GM21526 (cell line): ENCODE data around the gene TST.
A peak's percentile ranks its signal among the peaks of the same experiment; 100 is the strongest.
"Not testable (repeated sequence)": the region's sequence is repeated elsewhere in the genome, so short reads cannot be mapped to it uniquely, and the experiment has no call there.

ENCODE experiments used
- ATAC-seq: cut with Tn5 transposase; IDR thresholded peaks from one replicate; pipeline ENCODE4 v1.9.1; 2021; ENCODE audit warnings: moderate library complexity; ENCODE audit not compliant: unreplicated experiment, low FRiP score

TST gene

DNA sequence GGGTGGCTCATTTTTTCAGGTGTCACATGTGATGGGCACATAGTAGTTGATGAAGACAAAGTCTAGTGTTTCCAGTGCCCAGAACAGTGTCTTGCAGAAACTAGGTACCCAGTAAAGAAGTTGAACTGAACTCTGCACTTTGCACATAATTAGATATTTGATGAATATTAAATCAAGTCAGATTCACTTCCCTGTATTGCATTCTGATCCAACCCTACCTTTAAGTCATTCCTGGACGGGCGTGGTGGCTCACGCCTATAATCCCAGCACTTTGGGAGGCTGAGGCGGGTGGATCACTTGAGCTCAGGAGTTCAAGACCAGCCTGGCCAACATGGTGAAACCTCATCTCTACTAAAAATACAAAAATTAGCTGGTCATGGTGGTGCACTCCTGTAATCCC is 30.2 kb downstream of the TST start:
- ATAC-seq: not testable (repeated sequence)

DNA sequence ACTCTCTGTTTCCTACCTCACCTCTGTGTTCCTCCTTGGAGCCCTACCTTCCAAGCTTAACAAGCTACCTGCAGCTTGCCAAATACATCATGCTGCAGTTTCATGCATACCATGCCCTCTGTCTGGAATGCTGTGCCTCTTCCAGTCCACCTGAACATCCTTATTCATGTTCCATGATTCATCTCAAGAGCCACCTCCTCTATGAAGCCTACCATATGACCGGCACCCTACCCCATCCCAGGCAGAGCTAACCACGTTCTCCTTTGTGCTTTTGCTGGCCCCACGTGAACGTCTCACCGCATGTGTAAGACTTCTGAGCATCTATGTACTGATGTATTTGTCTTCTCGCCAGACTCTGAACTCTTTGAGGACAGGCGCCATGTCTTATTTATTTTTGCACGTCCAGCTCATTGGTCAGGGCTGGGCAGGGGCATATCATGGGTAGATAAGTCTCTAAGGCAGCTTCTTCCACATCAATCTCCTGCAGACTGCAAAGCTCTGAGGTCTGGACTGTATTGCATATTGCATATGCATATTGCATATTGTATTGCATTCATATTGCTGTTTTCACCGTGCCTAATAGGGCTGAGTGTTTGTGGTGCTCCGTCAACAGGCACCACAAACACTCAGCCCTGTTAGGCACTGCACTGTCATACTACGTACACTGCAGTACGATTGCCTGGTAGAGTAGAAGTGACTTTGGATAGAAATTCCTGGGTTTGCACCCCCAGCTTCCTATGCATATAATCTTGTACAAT is 31.0 kb downstream of the TST start:
- no peak for ATAC-seq

DNA sequence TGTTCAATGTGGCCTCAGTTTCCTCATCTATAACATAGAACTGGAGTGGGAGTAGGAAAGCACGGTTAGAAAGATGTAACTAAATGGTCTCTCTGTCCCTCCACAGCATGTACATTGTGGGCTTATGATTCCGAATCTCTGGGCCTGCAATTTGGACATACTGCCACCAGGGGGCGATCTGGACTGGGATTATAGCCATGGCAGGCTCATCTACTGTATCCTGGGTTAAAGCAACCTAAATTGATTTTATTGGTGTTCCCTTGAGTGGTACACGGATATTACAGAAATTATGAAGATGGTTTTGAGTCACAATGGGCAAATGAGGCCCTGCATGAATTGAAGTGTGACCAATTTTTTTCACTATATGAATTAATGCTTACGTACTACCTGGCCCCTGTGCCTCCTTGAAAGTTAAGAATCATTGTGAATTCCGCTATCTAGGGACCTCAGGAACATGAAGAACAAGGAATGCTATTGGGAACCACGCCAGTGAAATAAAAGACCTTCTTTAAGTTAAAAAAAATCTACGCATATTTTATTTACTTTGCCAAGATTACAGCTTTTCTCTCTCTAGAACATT is 32.9 kb downstream of the TST start:
- no peak for ATAC-seq

- no peak for ATAC-seq
Observed at GRCh38 chr22:36985211-36985889, 33.9 kb downstream of the TST start.

DNA sequence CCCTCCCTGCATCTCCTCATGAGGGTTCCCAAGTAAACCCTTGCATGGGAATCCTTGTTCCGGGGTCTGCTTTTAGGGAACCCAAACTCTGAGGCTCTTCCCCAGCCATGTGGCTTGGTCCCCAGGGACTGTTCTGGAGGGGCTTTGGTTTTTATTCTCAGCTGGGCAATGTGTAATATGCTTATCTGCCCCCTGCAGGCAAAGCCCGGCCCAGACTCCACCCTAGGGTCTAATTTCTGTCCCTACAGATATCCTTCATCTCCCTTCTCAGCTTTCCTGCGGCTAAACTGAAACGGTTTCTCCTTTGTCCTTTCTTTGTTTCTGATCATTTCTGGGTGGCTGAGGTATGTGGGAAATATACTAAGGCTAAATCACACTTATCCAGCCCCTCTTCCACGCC is 37.1 kb downstream of the TST start:
- ATAC-seq: no peak

DNA sequence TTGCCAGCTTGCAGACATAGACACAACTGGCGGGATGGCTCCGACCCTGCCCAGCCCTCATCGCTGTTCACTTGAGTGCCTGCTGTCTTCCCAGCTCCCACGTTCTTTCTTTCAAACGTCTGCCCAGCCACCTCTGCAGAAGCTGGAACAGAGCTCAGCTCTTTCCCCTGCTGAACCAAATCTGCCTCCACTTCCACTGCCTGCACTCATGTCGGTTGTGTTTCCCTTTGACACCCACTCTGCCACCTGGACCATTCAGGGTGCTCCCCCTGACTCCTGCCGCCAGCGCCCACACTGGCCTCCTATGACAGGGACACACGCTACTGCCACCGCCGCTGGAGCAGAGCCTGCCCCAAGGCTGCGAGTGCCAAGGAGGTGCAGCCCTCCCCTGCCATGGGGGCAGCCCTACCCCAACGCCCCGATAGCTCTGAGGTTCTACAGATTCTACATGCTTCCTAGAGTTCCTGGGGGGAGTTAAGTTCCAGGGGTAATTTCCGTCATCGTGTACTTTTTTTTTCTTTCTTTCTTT is 37.9 kb downstream of the TST start:
- no peak for ATAC-seq

GRCh38 chr22:36979016-36979910 is 40.0 kb downstream of the TST start:
- ATAC-seq: no peak

DNA sequence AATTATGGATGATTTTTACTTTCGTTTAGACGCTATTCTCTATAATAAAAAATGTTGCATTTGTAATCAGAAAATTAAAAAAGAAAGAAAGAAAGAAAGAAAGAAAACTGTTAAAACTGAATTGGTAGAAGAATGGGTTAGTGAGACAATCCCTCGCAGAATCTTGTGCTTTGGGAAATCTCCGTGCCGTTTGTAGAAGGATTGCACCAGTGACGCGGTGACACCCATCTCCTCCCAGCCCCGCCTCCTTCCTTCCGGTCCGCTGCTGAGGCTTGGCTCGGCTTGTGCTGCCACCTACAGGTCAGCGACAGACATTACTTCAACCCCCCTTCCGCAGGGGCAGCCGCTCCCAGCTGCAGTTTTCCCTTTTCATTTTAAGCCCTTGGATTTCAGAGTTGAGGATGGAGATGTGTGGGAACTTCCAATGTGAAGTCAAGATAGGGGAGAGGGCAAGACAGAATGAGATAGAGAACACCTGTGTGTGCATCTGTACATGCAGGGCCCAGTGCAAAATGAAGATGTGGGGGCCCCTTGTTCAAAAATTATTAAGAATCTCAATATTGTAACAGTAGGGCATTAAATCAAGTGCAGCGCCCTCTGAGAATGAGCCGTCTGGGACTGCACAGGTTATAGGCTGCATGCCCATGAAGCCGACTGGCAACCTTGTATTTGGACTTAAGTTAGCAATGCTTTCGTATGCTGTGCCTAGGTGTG is 41.1 kb downstream of the TST start:
- peak; percentile 68 for ATAC-seq

- ATAC-seq: no peak
Observed at GRCh38 chr22:36977401-36977861, 41.8 kb downstream of the TST start.

- ATAC-seq: no peak
Observed at GRCh38 chr22:36976606-36977005, 42.6 kb downstream of the TST start.

- no peak for ATAC-seq
Observed at GRCh38 chr22:36971341-36972125, 47.7 kb downstream of the TST start.

GRCh38 chr22:36968249-36968964 is 50.8 kb downstream of the TST start:
- no peak for ATAC-seq

- no peak for ATAC-seq
Observed at GRCh38 chr22:36966851-36967540, 52.3 kb downstream of the TST start.

DNA sequence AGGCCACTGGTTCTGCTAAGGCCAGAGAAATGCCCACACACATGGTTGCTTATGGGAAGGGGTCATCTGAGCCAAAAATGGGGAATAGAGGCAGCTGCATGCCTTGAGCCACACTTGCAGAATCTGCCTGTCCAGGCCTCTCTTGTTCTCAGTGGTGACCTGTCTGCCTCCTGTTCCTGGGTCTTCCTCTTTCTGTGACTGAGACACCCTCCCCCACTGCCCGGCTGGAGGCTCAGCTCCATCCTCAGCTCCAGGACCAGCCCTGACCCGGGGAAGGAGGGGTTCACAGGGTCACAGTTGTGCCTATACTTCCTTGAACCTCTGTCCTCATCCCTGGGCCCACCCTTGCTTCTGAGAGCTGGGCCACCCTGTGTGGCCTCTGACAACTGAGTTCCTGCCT is 53.6 kb downstream of the TST start:
- ATAC-seq: no peak

DNA sequence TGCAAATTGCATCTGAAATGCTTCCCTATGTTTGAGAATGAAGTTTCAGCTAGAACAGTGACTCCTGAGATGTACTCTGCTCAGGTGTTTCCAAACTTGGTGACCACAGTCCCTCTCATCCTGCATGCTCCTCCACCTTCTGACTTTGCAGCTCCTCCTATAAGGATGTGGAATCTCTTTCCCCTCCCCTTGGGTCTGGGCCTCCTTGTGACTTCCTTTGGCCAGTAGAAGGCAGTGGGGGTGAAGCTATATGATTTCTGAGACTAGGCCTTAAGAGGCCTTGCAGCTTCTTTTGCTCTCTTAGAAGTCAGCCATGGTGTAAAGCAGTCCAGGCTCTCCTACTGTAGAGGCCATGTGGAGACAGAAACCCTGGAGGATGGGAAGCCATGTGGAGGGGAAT is 55.1 kb downstream of the TST start:
- ATAC-seq: no peak

GRCh38 chr22:36963302-36963701 is 55.9 kb downstream of the TST start:
- ATAC-seq: no peak

DNA sequence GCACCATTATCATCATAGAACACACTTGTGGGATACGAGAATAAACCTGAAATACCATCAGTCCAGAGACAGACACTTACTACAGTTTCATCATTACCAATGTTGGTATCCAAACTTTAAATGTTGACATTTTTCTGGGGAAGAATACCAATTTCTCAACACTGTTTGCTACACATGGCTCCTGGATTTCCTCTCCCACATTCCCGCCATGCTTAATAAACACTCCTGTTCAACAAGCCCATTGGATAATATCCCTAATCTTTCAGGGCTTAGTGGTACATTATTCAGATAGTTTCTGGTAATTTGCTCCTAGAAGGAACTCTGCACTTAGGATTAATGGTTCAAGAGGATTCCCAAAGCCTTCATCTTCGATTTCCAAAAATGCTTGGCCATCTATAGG is 57.6 kb downstream of the TST start:
- ATAC-seq: no peak
